ENCODE data around the gene FRMD3.

Gene FRMD3

DNA sequence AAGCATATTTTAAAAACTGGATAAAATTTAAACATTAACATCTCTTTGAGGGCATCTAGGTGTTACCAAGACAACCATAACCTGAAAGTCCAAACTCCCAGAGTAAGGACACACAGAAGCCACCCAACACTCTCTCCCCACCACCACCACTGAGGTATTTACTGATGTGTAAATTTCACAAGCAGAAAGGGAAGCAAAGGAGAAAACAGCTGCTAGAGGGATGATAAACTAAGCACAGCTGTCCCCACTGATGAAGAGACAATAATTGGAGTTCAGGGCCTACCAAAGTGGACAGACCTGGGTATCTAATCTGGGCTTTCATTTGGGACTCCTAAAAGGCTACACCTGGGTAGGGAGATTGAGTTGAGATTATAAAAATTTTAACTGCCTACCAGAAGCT lies 63.6 kb downstream of the FRMD3 start:
- no peak overlapping the region for H3K27ac ChIP-seq
- no peak for TF ChIP-seq CTCF (conservative IDR thresholded peaks at IDR 0.05)

- peak overlapping the region; percentile 24; the same call in 1 of the 2 replicates for H3K27ac ChIP-seq
- TF ChIP-seq CTCF (conservative IDR thresholded peaks at IDR 0.05): no peak
Observed at GRCh38 chr9:83473488-83473971, 64.7 kb downstream of the FRMD3 start.

GRCh38 chr9:83472764-83473163 lies 65.4 kb downstream of the FRMD3 start:
- TF ChIP-seq CTCF (conservative IDR thresholded peaks at IDR 0.05): no peak
- H3K27ac ChIP-seq: 0 out of 2 replicates have a peak overlapping the region, but pooled peaks have one; percentile 24

- no peak for TF ChIP-seq CTCF (conservative IDR thresholded peaks at IDR 0.05)
- no peak overlapping the region for H3K27ac ChIP-seq
Observed at GRCh38 chr9:83472221-83472665, 66.0 kb downstream of the FRMD3 start.

GRCh38 chr9:83471241-83471640 lies 67.0 kb downstream of the FRMD3 start:
- no peak overlapping the region for H3K27ac ChIP-seq
- TF ChIP-seq CTCF (conservative IDR thresholded peaks at IDR 0.05): no peak

GRCh38 chr9:83469722-83470121 lies 68.5 kb downstream of the FRMD3 start:
- no peak for TF ChIP-seq CTCF (conservative IDR thresholded peaks at IDR 0.05)
- no peak overlapping the region for H3K27ac ChIP-seq

- TF ChIP-seq CTCF (conservative IDR thresholded peaks at IDR 0.05): no peak
- H3K27ac ChIP-seq: no peak overlapping the region
Observed at GRCh38 chr9:83468821-83469220, 69.4 kb downstream of the FRMD3 start.

All from VCaP (cell line).